WTC11 (cell line): ENCODE measurements around the gene DUSP21.

Experiments used
- NR3C1 ChIP-seq: sonication (generic); formaldehyde crosslinking; conservative IDR thresholded peaks from 2 replicates; pipeline ENCODE4 v1.8.1; 2023; ENCODE audit warnings: low read depth, mild to moderate bottlenecking, missing genetic modification reagents
- TF ChIP-seq, protein P1 (sequence below): fragments of 200-600 bp; IDR thresholded peaks from 2 replicates; pipeline ENCODE4 v1.8.0; 2022; ENCODE audit warnings: antibody characterized with exemption
- TF ChIP-seq, protein P2 (sequence below): sonication (generic); formaldehyde crosslinking; conservative IDR thresholded peaks from 2 replicates; pipeline ENCODE4 v1.8.1; 2023; ENCODE audit warnings: mild to moderate bottlenecking, low read depth, missing genetic modification reagents, moderate library complexity

DNA sequence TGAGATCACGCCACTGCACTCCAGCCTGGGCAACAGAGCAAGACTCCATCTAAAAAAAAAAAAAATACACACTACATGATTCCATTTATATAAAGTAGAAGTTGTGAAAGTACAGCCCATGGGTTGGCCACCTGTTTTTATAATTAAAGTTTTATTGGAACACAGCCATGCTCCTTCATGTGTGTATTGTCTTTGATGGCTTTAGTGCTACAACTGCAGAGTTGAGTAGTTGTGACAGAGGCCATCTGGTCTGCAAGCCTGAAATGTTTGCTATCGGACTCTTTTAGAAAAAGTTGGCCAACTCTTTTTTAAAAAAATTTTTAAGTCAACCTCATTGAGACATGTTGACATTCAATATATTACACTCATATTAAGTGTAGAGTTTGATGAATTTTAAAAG lies 41.2 kb upstream of the DUSP21 start:
- TF ChIP-seq, protein P1, sequence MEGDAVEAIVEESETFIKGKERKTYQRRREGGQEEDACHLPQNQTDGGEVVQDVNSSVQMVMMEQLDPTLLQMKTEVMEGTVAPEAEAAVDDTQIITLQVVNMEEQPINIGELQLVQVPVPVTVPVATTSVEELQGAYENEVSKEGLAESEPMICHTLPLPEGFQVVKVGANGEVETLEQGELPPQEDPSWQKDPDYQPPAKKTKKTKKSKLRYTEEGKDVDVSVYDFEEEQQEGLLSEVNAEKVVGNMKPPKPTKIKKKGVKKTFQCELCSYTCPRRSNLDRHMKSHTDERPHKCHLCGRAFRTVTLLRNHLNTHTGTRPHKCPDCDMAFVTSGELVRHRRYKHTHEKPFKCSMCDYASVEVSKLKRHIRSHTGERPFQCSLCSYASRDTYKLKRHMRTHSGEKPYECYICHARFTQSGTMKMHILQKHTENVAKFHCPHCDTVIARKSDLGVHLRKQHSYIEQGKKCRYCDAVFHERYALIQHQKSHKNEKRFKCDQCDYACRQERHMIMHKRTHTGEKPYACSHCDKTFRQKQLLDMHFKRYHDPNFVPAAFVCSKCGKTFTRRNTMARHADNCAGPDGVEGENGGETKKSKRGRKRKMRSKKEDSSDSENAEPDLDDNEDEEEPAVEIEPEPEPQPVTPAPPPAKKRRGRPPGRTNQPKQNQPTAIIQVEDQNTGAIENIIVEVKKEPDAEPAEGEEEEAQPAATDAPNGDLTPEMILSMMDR: no peak
- no peak for TF ChIP-seq NR3C1 (CRISPR knock-in tag)
- TF ChIP-seq, protein P2, sequence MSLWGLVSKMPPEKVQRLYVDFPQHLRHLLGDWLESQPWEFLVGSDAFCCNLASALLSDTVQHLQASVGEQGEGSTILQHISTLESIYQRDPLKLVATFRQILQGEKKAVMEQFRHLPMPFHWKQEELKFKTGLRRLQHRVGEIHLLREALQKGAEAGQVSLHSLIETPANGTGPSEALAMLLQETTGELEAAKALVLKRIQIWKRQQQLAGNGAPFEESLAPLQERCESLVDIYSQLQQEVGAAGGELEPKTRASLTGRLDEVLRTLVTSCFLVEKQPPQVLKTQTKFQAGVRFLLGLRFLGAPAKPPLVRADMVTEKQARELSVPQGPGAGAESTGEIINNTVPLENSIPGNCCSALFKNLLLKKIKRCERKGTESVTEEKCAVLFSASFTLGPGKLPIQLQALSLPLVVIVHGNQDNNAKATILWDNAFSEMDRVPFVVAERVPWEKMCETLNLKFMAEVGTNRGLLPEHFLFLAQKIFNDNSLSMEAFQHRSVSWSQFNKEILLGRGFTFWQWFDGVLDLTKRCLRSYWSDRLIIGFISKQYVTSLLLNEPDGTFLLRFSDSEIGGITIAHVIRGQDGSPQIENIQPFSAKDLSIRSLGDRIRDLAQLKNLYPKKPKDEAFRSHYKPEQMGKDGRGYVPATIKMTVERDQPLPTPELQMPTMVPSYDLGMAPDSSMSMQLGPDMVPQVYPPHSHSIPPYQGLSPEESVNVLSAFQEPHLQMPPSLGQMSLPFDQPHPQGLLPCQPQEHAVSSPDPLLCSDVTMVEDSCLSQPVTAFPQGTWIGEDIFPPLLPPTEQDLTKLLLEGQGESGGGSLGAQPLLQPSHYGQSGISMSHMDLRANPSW: no peak
